GM04504 (cell line): Measurements from ENCODE around the gene MXRA5.
"Not testable (repeated sequence)": the region's sequence is repeated elsewhere in the genome, so short reads cannot be mapped to it uniquely, and the experiment has no call there.

Experiments used
- DNase-seq: peaks from one replicate; pipeline ENCODE4 v3.0.0-alpha.2; 2012; ENCODE audit warnings: low read depth

MXRA5 gene, protein sequence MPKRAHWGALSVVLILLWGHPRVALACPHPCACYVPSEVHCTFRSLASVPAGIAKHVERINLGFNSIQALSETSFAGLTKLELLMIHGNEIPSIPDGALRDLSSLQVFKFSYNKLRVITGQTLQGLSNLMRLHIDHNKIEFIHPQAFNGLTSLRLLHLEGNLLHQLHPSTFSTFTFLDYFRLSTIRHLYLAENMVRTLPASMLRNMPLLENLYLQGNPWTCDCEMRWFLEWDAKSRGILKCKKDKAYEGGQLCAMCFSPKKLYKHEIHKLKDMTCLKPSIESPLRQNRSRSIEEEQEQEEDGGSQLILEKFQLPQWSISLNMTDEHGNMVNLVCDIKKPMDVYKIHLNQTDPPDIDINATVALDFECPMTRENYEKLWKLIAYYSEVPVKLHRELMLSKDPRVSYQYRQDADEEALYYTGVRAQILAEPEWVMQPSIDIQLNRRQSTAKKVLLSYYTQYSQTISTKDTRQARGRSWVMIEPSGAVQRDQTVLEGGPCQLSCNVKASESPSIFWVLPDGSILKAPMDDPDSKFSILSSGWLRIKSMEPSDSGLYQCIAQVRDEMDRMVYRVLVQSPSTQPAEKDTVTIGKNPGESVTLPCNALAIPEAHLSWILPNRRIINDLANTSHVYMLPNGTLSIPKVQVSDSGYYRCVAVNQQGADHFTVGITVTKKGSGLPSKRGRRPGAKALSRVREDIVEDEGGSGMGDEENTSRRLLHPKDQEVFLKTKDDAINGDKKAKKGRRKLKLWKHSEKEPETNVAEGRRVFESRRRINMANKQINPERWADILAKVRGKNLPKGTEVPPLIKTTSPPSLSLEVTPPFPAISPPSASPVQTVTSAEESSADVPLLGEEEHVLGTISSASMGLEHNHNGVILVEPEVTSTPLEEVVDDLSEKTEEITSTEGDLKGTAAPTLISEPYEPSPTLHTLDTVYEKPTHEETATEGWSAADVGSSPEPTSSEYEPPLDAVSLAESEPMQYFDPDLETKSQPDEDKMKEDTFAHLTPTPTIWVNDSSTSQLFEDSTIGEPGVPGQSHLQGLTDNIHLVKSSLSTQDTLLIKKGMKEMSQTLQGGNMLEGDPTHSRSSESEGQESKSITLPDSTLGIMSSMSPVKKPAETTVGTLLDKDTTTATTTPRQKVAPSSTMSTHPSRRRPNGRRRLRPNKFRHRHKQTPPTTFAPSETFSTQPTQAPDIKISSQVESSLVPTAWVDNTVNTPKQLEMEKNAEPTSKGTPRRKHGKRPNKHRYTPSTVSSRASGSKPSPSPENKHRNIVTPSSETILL (N-terminal part only)

DNA sequence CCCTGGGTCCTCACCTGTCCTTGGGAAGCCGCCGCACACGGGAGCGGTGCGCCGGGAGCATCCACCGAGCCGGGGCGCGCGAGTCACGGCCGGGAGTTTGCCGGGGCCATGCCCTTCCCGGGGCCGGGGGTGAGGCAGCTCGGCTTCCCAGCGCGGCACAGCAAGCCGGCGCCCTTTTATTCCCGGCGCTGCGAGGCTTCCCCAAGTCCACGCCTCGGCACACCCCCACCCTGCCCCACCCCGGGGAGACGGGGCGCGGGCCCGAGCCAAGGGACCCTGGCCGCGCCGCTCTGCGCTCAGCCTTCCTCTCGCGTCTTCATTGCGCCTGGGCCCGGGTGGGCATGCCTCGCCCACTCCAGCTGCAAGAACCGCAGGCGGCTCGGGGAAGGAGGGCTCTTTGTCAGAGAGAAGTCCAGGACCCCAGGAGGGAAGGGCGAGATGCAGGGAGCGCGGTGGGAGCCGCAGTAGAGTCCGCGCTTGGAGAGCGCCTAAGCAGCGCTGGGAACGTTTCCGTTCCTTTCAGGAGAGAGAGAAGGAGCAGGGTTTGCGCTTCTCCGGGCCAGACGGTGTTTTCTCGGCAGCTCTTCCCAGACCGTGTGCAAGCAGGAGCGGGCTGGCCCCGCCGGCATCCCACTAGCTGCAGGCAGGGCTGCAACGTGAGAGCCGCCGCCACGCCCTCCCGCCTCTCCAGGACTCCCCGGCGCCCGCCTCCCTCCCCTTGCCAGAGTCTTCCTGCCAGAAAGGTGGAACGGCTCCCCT lies at the start of gene MXRA5:
Gene MXRA5, minus strand, starts transcription at position 152 of the 759 bp plus-strand sequence. CDS start 2,819 bp downstream, outside the sequence.
- peak; percentile 24 for DNase-seq

DNA sequence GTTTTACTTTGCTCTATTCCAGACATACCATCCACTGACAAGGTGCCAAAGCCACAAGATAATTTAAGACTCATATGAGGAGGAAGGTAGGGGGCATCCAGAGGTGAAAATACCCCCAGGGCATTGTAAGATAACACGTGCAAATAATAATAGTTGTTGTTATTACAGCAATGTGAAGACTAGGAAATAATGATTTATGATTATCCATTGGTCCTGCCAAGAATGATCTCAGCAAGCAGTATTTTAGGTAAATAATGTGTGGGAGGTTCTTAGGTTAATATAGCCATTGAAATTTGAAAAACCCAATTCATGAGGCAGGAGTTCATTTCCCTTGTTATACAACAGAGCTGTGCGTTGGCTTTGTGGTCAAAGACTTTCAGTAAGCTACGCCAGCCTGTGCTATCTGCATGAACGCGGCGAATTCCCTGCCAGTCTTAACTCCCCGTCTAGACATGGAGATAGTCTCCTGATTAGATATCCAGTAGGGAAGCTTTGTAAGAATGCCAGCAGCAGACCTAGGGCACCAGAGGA lies 47.2 kb upstream of the MXRA5 start:
- peak; percentile 40 for DNase-seq

DNA sequence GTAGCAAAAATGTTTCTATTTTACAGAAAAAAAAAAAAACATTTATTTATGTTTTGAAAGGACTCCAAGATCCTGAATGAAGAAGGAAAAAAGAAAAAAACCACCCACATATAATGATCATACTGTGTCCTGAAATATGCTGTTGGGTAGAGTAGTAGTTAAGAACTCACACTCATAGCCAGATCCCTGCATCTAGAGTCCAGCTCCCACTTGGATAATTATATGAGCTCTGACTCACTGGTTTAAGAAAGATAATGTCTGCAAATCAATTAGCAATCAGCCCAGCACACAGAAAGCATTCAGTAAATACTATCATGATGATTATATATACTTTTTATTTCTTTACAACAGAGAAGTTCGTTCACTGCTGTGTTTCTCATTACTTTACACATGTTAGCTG lies 46.7 kb upstream of the MXRA5 start:
- DNase-seq: no peak

DNA sequence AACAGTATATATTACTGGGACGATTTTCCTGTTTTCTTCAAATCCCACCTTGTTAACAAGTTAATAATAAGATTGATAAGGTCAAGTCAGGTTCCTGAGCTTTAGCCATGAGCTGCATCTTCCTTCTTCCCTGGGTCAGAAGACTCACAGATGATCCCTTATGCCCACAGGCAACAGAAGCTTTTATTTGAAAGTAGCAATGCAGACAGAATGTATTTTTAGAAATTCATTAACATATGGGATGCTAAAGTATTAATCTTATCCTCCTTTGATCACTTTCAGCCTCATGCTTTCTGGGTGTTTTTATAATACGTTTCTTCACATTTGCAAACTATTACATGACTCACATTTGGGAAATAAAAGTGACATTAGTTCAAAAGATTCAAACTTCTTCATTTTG lies 42.0 kb upstream of the MXRA5 start:
- DNase-seq: no peak

DNA sequence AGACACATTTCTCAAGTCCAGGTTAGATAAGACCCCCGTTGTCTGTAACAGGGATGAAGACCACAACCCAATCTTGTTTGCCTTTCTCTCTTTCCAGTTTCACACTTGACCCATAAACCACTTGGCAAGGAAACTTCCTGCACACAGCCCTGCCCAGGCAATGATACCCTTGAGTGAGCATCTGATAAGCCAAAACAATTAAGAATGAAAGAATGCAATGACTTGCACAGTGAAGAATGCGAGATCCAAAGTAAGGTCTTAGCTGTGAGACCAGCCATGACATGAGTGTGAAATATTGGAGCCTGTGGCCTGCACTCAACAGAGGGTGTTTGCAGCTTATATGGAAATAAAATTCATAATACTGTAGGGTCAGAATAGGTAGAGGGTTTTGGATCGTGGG lies 37.9 kb upstream of the MXRA5 start:
- no peak for DNase-seq

DNA sequence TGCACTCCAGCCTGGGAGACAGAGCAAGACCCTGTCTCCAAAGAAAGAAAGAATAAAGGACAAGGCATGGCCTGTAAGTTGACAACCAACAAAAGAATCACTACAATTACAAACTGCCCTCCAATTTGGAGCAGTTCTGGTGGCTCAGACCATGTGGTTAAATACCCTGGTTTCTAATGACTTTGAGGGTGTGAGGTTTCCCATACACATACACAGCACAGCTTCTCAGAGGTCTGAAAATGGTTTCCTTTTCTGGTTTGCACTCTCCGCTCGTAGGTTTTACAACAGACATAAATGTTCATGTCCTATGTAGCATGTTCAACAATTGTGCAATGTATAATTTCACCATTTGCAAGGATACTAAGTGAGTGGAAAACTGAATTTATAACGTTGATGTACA lies 34.2 kb upstream of the MXRA5 start:
- no peak for DNase-seq

DNA sequence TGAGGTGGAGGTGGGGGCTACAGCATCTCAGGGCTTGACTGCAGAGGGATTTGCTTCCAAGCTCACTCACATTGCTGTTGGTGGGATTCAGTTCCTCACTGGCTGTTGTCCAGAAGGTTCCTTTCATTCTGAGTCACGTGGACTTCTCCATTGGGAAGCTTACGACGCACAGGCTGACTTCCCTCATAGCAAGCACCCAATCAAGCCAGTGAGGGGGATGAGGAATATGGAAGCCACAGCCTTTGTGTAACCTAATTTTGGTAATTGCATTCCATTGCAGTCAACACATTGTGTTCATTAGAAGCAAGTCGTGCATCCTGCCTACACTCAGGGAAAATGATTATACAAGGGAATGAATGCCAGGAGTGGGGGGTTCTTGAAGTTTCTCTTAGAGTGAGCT lies 32.7 kb upstream of the MXRA5 start:
- no peak for DNase-seq

DNA sequence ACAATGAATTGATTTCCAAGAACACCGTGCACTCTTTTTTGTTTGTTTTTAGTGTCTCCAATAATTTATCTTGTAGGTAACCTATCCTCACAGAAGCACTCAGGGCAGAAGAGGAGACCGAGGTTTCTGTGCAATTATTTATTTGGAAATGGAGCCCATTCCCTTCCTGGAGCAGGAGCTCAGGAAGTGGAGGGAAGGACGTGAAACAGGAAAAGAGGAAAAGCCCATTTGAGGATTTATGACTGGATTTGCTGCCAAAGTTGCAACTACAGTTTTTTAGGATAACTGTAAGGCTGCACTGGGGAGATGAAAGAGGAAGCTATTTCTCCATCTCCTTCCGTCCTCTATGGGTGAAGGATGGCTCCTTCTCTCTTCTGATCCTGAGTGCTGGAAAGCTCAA lies 31.7 kb upstream of the MXRA5 start:
- DNase-seq: no peak

DNA sequence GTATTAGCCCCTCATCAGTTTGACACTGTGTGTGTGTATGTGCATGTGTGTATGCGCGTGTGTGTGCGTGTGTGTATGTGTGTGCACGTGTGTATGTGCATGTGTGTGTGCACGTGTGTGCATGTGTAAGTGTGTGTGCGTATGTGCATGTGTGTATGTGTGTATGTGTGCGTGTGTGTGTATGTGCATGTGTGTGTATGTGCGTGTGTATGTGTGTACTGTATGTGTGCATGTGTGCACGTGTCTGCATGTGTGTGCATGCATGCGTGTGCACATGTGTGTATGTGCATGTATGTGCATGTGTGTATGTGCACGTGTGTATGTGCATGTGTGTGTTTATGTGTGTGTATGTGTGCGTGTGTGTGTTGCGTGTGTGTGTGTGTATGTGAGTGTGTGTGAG lies 31.1 kb upstream of the MXRA5 start:
- no peak for DNase-seq

DNA sequence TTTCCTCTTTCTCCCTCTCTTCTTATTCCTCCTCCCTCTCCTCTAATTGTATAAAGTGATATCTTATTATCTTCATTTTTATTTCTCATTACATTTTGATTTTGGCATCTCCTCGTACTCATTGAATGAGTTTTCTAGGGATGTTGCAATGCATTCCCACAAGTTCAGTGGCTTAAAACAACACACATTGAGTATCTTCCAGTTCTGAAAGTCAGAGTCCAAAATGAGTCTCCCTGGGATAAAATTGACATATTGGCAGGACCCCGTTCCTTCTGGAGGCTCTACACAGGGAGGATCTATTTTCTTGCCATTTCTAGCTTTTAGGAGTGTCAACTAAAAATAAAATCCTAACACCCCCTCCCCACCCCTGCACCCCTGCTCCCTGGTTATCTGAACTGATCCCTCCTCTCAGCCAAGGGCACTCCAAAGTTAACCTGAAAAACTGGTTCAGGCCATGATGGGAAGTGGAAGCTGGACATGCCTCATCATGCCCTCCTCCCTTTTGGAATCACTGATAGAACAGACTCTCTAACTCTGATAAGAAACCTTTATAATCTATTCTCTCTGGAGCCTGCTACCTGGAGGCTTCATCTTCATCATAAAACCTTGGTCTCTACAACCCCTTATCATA lies 29.5 kb upstream of the MXRA5 start:
- DNase-seq: not testable (repeated sequence)

DNA sequence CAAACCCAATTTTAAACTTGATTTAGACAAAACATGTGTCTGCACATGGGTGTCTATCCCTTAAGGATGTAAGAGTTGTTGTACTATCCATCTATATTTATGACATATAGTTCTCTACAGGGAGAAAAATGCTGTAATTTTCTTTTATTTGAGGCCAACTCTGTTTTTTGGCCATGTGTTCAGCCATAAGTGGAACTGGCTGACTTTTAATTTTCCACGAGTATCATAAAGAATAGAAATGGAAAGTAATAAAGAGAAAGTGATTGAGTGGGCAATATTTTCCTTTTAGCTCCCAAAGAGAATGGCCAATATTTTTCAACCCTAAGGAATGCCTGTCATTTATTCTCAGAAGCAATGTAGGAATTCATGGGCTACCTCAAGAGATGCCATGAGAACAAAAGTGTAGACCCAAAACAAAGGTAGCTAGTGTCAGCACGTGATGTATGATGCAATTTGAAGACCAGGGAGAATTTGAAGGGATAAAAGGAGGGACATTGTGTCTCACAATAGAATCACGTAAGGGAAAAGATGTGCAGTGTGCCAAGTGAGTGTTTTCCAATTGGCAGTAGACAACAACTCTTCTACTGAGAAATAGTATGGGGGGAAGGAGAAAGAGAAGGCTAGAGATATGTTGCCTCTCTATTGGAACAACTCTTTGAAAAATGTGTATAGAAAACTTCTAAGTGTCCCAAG lies 27.8 kb upstream of the MXRA5 start:
- DNase-seq: no peak

DNA sequence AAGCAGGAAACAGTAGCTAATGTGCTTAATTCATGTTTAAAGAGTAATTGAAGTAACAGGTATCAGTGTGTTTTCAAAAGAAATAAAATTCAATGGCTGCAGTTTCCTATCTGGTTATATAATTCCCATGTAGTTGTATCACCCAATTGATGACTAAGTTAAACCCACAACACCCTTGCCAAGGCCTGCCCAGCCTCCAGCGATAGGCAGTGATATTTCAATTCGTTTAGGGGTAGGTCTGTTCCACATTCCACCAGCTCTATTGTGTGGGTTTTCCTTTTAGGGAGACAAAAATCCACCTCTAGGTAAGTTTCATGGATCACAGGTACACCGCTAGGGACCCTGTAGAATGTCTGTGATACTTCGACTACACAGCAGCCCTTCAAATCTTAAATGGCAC lies 24.7 kb upstream of the MXRA5 start:
- DNase-seq: no peak

DNA sequence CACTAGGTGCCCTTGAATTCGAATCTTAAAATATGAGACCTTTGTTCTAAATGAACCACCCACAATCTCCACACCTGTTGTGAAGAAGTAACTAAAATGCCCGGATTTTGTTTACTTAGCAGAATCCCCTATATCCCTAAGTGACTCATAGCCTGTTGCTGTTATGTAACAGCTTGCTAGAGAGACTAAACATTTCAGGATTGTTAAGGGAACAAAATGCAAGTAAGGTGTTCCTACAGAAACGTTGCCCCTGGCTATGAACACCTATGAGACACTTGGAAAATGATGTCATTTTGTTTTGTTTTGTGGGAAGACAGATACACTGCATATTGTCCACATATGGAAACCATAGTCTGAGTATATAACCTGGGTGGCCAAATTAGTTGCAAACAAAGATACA lies 24.2 kb upstream of the MXRA5 start:
- DNase-seq: no peak

DNA sequence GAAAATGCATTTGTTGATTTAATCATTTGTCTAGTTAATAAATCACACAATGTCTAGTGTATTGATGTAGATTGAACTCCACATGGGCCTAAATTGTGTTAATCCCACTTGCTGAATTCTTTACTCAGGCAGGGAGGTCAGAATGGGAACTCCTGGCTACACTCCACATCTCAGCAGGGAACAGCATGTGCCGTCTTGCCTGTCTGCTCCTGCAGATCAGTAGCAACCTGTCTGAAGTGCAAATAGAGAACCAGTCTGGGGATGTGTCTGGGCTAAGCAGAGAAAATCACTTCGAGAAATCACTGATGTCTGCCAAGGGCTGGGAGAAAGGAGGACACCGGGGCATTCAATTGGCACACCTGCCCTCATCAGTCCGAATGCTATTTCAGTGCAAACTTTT lies 16.5 kb upstream of the MXRA5 start:
- DNase-seq: no peak

DNA sequence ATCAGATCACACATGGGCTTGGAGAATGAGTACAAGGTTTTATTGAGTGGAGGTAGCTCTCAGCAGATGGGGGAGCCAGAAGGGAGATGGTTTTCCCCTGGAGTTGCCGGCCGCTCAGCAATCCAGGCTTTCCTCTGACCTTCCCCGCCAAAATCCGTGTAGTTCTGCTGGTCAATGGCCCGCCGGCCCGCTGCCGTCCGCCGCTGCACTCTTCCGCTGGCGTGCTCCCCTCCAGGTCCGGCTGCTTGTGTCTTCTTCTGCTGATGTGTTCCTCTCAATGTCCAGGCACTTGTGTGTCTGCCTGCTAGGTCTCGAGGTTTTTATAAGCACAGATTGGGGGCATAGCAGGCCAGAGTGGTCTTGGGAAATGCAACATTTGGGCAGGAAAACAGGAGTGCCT lies 14.4 kb upstream of the MXRA5 start:
- DNase-seq: no peak

DNA sequence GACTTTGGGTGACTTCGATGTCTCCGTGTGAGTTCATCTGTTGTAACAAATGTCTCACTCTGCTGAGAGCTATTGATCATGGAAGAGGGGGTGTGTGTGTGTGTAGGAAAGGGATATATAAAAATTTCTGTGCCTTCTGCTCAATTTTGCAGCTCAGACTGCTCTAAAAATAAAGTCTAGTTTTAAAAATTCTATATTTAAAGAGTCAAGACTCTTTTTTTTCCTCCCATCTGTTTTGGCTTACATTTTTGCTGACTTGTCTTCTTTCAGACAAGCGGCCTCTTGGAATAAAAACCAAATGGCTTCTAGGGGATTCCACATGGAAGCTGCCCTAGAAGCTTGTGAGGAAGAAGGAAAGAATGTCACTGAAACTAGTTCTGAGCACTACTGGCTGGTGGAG lies 6.3 kb upstream of the MXRA5 start:
- not testable (repeated sequence) for DNase-seq

DNA sequence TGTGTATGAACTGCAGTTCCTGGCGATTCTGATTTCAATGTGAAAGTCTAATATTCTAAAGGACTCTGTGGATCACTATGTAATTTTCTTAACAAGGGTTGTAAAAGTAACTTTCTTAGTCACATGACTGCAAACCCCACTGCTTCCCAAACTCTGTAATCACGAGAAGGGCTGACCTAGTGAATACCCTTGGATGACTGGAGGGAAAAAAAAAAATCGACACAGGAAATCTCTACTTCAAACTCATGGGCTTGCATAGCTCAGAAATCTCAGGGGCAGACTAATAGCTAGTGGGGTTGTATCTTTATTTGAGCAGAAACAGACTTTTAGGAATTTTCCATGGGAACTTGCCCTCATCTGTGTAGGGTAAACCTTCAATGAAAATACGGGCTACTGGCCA lies 4.8 kb upstream of the MXRA5 start:
- DNase-seq: no peak

DNA sequence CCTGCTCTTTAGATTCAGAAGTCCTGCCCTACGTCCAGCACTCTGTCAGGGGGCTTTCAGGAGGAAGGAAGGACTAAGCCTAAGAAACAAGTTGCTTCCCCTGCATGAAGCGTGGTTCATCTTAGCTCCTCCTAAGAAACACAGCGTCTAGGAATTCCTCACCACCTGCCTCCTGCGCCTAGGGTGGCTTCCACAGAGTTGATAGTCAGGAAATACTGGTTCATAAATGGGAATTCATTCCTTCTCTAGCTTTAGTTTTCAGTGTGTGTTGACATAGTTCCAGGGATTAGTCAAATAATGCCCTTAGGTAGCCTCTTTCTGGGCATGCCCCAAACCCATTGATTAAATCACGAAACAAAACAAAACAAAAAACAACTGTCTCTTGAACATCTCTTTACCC lies 1.7 kb upstream of the MXRA5 start:
- no peak for DNase-seq

DNA sequence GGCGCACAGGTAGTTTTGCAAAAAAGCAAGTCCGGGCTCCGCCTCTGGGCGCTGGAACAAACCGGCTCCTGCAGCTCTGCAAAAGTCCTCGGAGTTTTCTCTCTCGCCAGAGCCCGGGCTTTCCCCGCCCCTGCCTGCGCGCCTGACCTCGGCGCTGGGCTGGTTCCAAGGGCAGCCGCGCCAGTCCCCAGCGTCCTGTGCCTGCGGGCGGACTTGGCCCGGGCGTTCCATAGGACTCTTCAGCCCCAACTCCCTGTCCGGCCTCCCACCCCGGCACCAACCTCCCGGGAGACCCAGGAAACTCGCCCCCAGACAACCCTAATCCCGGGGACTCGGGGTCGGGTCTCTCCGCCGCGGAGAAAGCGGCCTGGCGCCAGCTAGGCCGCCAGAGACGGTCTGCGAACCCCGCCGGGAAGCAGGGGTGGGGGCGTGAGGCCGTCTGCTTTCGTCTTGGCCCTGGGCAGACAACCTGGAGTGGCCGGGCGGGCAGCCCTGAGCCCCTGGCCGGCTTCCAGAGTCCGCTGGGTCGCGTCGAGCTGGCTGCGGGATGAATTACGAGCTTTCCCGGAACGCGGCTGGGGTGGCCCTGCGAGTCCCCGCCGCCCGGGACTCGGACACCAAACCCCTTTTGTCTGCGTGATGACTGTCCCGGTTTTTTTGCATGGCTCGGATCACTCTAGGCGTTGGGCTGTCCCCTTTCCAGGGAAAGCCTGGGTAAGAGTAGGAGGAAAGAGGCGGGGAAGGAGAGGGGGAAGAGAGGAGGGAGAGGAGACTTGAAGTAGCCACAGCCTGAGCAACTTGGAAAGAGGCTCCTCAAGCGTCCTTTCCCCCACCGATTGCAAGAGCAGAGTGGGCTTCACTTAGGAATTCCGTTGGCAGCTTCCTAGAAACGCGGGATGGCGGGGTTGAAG lies 916 bp downstream of the MXRA5 start:
- DNase-seq: peak; percentile 42
